OCI-LY1 (cell line): ENCODE data around the gene TFDP3.

ENCODE experiments used
- EZH2 ChIP-seq: fragments of 200-600 bp; sonication (generic), shearing (Covaris generic); IDR thresholded peaks from 2 replicates; pipeline ENCODE4 v1.8.0; 2017; ENCODE audit warnings: borderline replicate concordance, mixed run types, mild to moderate bottlenecking, antibody characterized with exemption, low read length, moderate library complexity, mixed read lengths
- TF ChIP-seq, protein P1 (sequence below): fragments of 200-600 bp; sonication (generic), shearing (Covaris generic); IDR thresholded peaks from 2 replicates; pipeline ENCODE4 v1.5.1; 2017; ENCODE audit warnings: mild to moderate bottlenecking, antibody characterized with exemption, low read length, moderate library complexity, mixed read lengths

DNA sequence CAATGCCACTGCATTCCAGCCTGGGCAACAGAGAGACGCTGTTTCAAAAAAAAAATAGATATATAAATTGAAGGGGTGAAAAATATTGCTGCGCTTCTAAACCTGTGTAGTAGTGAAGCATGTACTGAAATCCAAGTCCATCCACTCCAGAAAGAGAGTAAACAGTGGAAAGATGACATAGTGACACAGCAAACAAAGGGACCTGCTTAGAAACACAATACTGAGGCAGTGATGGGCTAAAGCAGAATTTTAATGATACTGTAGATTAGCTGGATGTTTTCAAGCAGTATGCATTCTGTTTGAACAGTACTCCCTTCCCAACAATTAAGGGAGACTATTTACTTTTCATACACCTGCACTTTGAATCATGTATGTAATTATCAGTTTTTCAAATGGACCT, 42.5 kb downstream of the TFDP3 start:
- TF ChIP-seq, protein P1, sequence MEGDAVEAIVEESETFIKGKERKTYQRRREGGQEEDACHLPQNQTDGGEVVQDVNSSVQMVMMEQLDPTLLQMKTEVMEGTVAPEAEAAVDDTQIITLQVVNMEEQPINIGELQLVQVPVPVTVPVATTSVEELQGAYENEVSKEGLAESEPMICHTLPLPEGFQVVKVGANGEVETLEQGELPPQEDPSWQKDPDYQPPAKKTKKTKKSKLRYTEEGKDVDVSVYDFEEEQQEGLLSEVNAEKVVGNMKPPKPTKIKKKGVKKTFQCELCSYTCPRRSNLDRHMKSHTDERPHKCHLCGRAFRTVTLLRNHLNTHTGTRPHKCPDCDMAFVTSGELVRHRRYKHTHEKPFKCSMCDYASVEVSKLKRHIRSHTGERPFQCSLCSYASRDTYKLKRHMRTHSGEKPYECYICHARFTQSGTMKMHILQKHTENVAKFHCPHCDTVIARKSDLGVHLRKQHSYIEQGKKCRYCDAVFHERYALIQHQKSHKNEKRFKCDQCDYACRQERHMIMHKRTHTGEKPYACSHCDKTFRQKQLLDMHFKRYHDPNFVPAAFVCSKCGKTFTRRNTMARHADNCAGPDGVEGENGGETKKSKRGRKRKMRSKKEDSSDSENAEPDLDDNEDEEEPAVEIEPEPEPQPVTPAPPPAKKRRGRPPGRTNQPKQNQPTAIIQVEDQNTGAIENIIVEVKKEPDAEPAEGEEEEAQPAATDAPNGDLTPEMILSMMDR = no peak
- TF ChIP-seq EZH2 = no peak
